Karpas-422 (cell line): ENCODE results near the gene REEP3. TPM values are rescaled to one million over a fixed set of nuclear protein-coding genes. Genes with fewer than 3 reads are reported as not detected.

Experiments used
- DNase-seq: peaks from one replicate; pipeline ENCODE4 v3.0.0-alpha.2; 2015
- H2AFZ ChIP-seq: fragments of 200-600 bp; sonication (generic); 2 replicates; pipeline ENCODE4 v1.6.1; 2014; ENCODE audit warnings: antibody characterized with exemption, low read length, mixed read lengths
- H3K27ac ChIP-seq: fragments of 200-600 bp; sonication (generic); 2 replicates; pipeline ENCODE4 v1.5.1; 2014; ENCODE audit warnings: mild to moderate bottlenecking, low read length, moderate library complexity
- H3K27me3 ChIP-seq: fragments of 200-600 bp; sonication (generic); 2 replicates; pipeline ENCODE4 v1.6.1; 2014; ENCODE audit warnings: low read length, mixed read lengths
- H3K36me3 ChIP-seq: fragments of 200-600 bp; sonication (generic); 2 replicates; pipeline ENCODE4 v1.6.1; 2014; ENCODE audit warnings: low read length, mixed read lengths; ENCODE audit not compliant: insufficient read depth
- H3K4me1 ChIP-seq: fragments of 200-600 bp; sonication (generic); 2 replicates; pipeline ENCODE4 v1.6.1; 2014; ENCODE audit warnings: mild to moderate bottlenecking, low read length, mixed read lengths
- H3K4me2 ChIP-seq: fragments of 200-600 bp; sonication (generic); 2 replicates; pipeline ENCODE4 v1.6.1; 2014; ENCODE audit warnings: low read length, low read depth, mild to moderate bottlenecking; ENCODE audit not compliant: poor library complexity, severe bottlenecking
- H3K4me3 ChIP-seq: fragments of 200-600 bp; sonication (generic); 2 replicates; pipeline ENCODE4 v1.5.1; 2014; ENCODE audit warnings: mild to moderate bottlenecking, antibody characterized with exemption, low read length, mixed read lengths
- H3K79me2 ChIP-seq: fragments of 200-600 bp; sonication (generic); 2 replicates; pipeline ENCODE4 v1.6.1; 2014; ENCODE audit warnings: mild to moderate bottlenecking, low read length, mixed read lengths
- H3K9ac ChIP-seq: fragments of 200-600 bp; sonication (generic); 2 replicates; pipeline ENCODE4 v1.6.0; 2014; ENCODE audit warnings: low read length
- H3K9me2 ChIP-seq: fragments of 200-600 bp; sonication (generic), shearing (Covaris generic); replicated peaks from 2 replicates; pipeline ENCODE4 v1.6.0; 2014; ENCODE audit warnings: mild to moderate bottlenecking, low read length, moderate library complexity; ENCODE audit not compliant: insufficient read depth
- H3K9me3 ChIP-seq: fragments of 300-700, 200-600 bp; sonication (generic); 2 replicates; pipeline ENCODE4 v1.6.1; 2014; ENCODE audit warnings: low read length, mixed read lengths
- H4K20me1 ChIP-seq: fragments of 200-600 bp; sonication (generic); 2 replicates; pipeline ENCODE4 v1.6.1; 2014; ENCODE audit warnings: mild to moderate bottlenecking, antibody characterized with exemption, low read length, low read depth; ENCODE audit not compliant: insufficient read depth
- total RNA-seq: library from RNA; depleted of rRNA; stranded (reverse); fragments of >200 nt; shearing (Covaris generic); gene quantifications from 2 replicates; pipeline ENCODE4 v1.2.3, GENCODE V29; 2014; ENCODE audit warnings: low replicate concordance

The REEP3 gene
- total RNA-seq, 1 experiment from 2014 or later, result 1.8 TPM

DNA sequence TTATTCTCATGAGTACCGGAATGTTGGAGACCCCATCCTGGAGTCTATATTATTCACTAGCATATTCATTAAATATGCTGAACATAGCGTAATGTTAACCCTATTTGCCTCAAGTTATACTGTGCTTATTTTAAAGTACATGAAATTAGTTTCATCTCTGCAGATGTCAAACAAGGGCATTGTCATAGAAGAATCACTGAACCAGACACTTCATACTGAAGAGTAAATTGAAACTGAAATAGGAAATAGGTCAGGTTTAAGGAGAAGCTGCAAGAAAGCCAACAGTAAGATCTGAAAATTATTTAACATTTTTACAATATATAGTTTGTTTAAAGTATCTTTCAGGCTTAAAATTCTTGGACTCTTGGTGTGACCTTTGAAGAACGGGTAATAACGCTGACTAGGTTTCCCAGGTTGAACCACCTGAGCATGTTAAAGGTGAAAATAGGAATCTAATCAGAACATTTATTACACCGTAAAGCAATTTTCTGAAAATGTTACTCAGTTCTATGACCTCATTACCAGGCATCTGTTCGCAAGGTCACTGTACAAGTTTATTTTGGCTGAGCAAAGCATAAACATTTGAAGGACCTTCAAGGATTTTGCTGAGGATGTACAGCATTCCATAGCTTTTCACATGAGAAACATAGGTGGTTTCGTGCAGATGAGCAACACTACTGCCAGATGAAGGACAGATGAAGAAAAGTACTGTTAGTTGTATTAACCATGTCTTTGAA lies 82.7 kb downstream of the REEP3 start:
- no peaks in the 10 kb centered on the region for H3K36me3 ChIP-seq
- no peaks in the 10 kb centered on the region for H3K27me3 ChIP-seq
- no peak overlapping the region for H2AFZ ChIP-seq
- no peaks in the 10 kb centered on the region for H3K79me2 ChIP-seq
- peak overlapping the region; percentile 47 for H3K4me2 ChIP-seq
- peak; percentile 48 for DNase-seq
- H3K9me2 ChIP-seq, result no peaks in the 10 kb centered on the region
- H3K9me3 ChIP-seq, result no peaks in the 10 kb centered on the region
- peak overlapping the region; percentile 26; the same call in 1 of the 2 replicates for H3K4me3 ChIP-seq
- no peak overlapping the region for H3K27ac ChIP-seq
- H4K20me1 ChIP-seq, result no peaks in the 10 kb centered on the region
- H3K4me1 ChIP-seq, result peaks cover 38% of the 10 kb centered on the region
- no peak overlapping the region for H3K9ac ChIP-seq

DNA sequence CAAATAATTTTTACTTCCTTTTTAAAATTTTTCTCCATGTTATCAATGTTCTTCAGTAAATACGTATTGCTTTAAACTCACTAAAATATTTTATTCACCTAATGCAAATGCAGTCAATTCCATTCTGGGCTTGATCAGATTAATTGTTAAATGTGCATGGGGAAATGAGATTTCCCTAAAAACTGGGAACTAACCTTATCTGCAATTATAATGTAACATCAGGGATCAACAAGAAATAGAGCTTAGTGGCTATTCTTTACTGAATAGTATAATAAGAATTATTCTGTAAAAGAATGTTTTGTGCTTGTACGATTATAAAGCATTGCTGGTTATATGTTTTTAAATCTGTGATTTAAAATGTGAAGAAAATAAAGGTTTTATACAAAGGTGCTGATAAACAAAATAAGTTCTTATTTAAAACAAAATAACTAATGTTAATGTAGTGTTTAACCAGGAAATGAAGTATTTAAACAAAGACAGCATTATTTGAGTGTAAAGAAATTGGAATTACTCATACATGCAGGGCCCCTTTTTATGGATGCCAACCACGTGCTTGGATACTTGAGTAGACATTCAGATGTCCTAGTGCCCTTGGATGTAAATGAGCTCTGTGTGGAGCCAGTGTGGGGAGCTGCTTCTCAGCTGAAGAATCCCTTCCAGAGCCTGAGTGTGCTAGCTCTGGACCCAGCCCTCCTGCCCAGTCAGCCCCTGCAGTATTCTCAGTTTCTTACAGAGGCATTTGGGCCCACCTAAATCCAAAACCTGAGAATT lies 84.2 kb downstream of the REEP3 start:
- Histone ChIP-seq H3K27me3 (no peaks in the 10 kb centered on the region), H3K79me2 (no peaks in the 10 kb centered on the region), H3K36me3 (no peaks in the 10 kb centered on the region), H3K27ac (no peak overlapping the region), H3K4me2 (no peak overlapping the region), H3K9me3 (no peaks in the 10 kb centered on the region), H3K9ac (no peak overlapping the region), H4K20me1 (no peaks in the 10 kb centered on the region), H3K9me2 (no peaks in the 10 kb centered on the region), H2AFZ (no peak overlapping the region), H3K4me3 (no peak overlapping the region), H3K4me1 (peaks cover 44% of the 10 kb centered on the region)
- peak; percentile 37 for DNase-seq

DNA sequence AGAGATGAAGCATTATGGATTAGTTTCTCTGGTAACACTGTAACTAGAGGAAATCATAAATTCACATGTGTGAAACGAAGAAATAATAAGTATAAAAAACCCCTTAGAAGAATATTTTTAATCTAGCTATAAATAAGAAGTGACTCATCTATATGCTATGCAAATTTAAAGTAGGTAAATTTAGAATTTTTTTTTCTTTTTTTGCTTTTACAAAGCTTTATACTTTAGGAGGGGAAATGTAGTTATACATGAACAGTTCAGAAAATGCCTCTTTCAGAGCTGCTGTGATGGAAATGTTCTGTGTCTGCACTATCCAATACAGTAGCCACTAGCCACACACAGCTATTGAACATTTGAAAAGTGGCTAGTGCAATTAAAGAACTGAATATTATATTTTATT lies 87.3 kb downstream of the REEP3 start:
- no peaks in the 10 kb centered on the region for H3K27me3 ChIP-seq
- no peaks in the 10 kb centered on the region for H4K20me1 ChIP-seq
- no peaks in the 10 kb centered on the region for H3K79me2 ChIP-seq
- no peak overlapping the region for H3K9ac ChIP-seq
- H3K9me3 ChIP-seq, result no peaks in the 10 kb centered on the region
- 0 out of 2 replicates have a peak overlapping the region, but pooled peaks have one; percentile 24 for H3K4me3 ChIP-seq
- no peak overlapping the region for H2AFZ ChIP-seq
- H3K4me2 ChIP-seq, result peak overlapping the region; percentile 57
- peak; percentile 68 for DNase-seq
- peaks cover 44% of the 10 kb centered on the region for H3K4me1 ChIP-seq
- no peaks in the 10 kb centered on the region for H3K36me3 ChIP-seq
- H3K27ac ChIP-seq, result no peak overlapping the region
- H3K9me2 ChIP-seq, result no peaks in the 10 kb centered on the region

DNA sequence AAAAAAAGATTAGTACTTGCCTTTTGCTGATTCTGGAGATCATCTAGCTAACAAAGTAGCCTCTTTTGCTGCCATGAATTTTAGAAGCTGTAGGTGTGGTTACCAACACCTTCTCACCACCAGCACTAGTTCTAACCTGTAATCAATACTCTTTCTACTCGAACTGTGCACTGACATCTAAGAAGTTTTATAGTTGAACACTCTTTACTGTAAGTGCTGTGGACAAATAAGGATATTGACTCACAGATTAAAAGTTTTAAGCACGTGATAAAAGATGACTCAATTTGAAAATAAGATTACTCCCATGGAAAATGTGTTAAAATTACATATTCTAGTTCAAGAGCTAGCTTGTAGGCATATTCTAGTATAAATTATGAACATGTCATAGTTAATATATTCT lies 89.9 kb downstream of the REEP3 start:
- no peak for DNase-seq
- no peaks in the 10 kb centered on the region for H3K79me2 ChIP-seq
- peaks cover 23% of the 10 kb centered on the region for H3K4me1 ChIP-seq
- no peaks in the 10 kb centered on the region for H3K27me3 ChIP-seq
- no peak overlapping the region for H3K27ac ChIP-seq
- H3K9ac ChIP-seq, result no peak overlapping the region
- no peaks in the 10 kb centered on the region for H4K20me1 ChIP-seq
- no peaks in the 10 kb centered on the region for H3K36me3 ChIP-seq
- no peaks in the 10 kb centered on the region for H3K9me3 ChIP-seq
- H2AFZ ChIP-seq, result no peak overlapping the region
- H3K4me3 ChIP-seq, result no peak overlapping the region
- H3K9me2 ChIP-seq, result no peaks in the 10 kb centered on the region
- no peak overlapping the region for H3K4me2 ChIP-seq

DNA sequence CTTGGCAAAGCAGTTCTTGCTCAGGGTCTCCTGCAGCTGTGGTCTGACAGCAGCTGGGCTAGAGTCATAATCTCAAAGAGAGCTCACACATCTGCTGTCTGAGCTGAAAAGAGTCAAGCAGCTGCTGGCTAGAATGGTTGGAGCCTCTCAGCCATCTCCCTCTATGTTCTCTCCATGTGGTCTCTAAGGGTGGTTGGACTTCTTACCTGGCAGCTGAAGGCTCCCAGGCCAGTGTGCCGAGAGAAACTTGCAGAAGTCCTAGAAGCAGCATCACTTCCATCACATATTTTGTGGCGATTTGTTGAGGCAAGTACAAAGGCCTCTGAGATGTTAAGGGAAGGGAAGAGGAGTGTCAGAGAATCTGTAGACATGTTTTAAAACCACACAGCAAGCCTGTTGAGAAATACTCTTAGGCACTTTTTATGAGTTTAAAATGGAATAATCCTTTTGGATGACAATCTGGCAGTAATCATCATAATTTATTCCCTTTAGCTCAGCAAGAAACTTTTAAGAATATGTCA lies 93.2 kb downstream of the REEP3 start:
- Histone ChIP-seq H3K27me3 (no peaks in the 10 kb centered on the region), H3K79me2 (no peaks in the 10 kb centered on the region), H3K27ac (no peak overlapping the region), H3K9me2 (no peaks in the 10 kb centered on the region), H3K4me2 (no peak overlapping the region), H3K4me3 (no peak overlapping the region), H3K4me1 (peaks cover 3% of the 10 kb centered on the region), H4K20me1 (no peaks in the 10 kb centered on the region), H3K36me3 (no peaks in the 10 kb centered on the region), H2AFZ (no peak overlapping the region), H3K9me3 (no peaks in the 10 kb centered on the region), H3K9ac (no peak overlapping the region)
- DNase-seq, result no peak

DNA sequence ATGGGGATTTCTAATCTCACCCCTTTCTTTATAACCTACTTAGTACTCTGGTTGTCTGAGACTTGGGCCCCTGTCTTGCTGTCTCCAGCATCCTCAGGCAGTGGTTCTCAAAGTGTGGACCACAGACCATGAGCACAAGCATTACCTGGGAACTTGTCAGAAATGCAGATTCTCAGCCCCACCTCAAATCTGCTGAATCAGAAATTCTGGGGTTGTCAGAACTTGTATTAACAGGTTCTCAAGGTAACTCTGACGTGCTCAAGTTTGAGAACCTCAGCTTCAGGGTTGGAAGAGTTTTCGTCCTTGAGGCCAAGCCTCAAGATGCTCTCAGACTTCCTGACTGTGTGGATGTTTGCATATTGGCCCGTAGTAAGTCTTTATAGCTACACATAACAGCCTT lies 97.4 kb downstream of the REEP3 start:
- DNase-seq, result no peak
- no peak overlapping the region for H3K27ac ChIP-seq
- H3K9me3 ChIP-seq, result no peaks in the 10 kb centered on the region
- H2AFZ ChIP-seq, result no peak overlapping the region
- no peak overlapping the region for H3K9ac ChIP-seq
- H3K79me2 ChIP-seq, result no peaks in the 10 kb centered on the region
- H3K36me3 ChIP-seq, result no peaks in the 10 kb centered on the region
- no peaks in the 10 kb centered on the region for H3K27me3 ChIP-seq
- no peak overlapping the region for H3K4me3 ChIP-seq
- no peaks in the 10 kb centered on the region for H4K20me1 ChIP-seq
- no peak overlapping the region for H3K4me2 ChIP-seq
- H3K4me1 ChIP-seq, result no peaks in the 10 kb centered on the region; the same call in 1 of the 2 replicates
- no peaks in the 10 kb centered on the region for H3K9me2 ChIP-seq

DNA sequence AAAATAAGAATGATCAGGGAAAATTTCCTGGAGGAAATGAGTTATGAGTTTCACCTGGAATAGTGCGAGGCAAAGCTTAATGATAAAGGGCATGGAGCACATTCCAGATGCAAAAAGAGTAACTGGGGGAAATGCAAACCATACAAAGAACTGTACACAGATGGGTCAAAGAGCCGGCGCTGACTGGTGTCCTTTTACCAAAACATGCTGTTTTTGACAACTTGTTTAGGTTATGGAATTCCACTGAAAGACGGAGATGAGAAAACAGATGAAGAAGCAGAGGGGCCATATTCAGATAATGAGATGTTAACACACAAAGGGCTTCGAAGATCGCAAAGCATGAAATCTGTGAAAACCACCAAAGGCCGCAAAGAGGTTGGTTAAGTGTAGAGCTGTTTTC lies 98.2 kb downstream of the REEP3 start:
- no peaks in the 10 kb centered on the region for H3K27me3 ChIP-seq
- no peaks in the 10 kb centered on the region for H3K79me2 ChIP-seq
- no peak overlapping the region for H2AFZ ChIP-seq

DNA sequence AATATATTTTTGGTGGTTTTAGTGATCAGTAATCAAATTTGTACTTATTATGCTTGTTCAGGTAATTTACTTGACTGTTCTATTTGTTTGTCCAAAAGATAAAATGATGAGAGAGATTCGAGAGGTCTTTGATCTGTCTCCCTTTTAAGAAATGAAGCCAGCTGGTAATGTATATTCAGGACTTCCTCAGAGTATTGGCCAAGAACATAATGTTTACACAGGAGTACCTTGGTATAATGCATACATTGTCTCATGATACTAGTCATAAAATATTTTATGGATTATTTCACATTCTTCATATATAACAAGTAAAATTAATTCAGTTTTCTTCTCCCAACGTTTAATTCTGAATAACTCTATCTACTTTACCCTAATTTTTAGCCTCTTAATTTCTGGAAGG lies 100.9 kb downstream of the REEP3 start:
- no peaks in the 10 kb centered on the region for H3K79me2 ChIP-seq
- H3K4me2 ChIP-seq, result no peak overlapping the region
- no peak for DNase-seq
- H4K20me1 ChIP-seq, result no peaks in the 10 kb centered on the region; the same call in 1 of the 2 replicates
- no peaks in the 10 kb centered on the region for H3K27me3 ChIP-seq
- H3K9ac ChIP-seq, result no peak overlapping the region
- H3K27ac ChIP-seq, result no peak overlapping the region
- no peaks in the 10 kb centered on the region; the same call in 1 of the 2 replicates for H3K4me1 ChIP-seq
- H3K36me3 ChIP-seq, result no peaks in the 10 kb centered on the region
- no peaks in the 10 kb centered on the region for H3K9me3 ChIP-seq
- H3K9me2 ChIP-seq, result no peaks in the 10 kb centered on the region
- no peak overlapping the region for H3K4me3 ChIP-seq
- H2AFZ ChIP-seq, result no peak overlapping the region

More for the DNA sequence above, 98.2 kb downstream of the REEP3 start:
- Histone ChIP-seq H3K9me2 (no peaks in the 10 kb centered on the region), H4K20me1 (no peaks in the 10 kb centered on the region), H3K4me1 (no peaks in the 10 kb centered on the region; the same call in 1 of the 2 replicates), H3K9ac (no peak overlapping the region), H3K4me3 (no peak overlapping the region), H3K9me3 (no peaks in the 10 kb centered on the region), H3K36me3 (no peaks in the 10 kb centered on the region), H3K4me2 (no peak overlapping the region), H3K27ac (no peak overlapping the region)
- DNase-seq, result no peak
